ENCODE results near the gene HPS4. TPM values are rescaled to one million over a fixed set of nuclear protein-coding genes. Genes with fewer than 3 reads are reported as not detected.

The HPS4 gene
- total RNA-seq, 2 experiments from 2014 or later: 61.6 to 67.0 TPM

GRCh38 chr22:26460202-26460601, 23.4 kb downstream of the HPS4 start:
- no peaks in the 10 kb centered on the region for H3K27me3 ChIP-seq (ENCODE audit: control insufficient read depth in 1 of 2, insufficient read depth in 2 of 2, low read length in 2 of 2)
- TF ChIP-seq, protein P1, sequence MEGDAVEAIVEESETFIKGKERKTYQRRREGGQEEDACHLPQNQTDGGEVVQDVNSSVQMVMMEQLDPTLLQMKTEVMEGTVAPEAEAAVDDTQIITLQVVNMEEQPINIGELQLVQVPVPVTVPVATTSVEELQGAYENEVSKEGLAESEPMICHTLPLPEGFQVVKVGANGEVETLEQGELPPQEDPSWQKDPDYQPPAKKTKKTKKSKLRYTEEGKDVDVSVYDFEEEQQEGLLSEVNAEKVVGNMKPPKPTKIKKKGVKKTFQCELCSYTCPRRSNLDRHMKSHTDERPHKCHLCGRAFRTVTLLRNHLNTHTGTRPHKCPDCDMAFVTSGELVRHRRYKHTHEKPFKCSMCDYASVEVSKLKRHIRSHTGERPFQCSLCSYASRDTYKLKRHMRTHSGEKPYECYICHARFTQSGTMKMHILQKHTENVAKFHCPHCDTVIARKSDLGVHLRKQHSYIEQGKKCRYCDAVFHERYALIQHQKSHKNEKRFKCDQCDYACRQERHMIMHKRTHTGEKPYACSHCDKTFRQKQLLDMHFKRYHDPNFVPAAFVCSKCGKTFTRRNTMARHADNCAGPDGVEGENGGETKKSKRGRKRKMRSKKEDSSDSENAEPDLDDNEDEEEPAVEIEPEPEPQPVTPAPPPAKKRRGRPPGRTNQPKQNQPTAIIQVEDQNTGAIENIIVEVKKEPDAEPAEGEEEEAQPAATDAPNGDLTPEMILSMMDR (IDR thresholded peaks at IDR 0.05): no peak

DNA sequence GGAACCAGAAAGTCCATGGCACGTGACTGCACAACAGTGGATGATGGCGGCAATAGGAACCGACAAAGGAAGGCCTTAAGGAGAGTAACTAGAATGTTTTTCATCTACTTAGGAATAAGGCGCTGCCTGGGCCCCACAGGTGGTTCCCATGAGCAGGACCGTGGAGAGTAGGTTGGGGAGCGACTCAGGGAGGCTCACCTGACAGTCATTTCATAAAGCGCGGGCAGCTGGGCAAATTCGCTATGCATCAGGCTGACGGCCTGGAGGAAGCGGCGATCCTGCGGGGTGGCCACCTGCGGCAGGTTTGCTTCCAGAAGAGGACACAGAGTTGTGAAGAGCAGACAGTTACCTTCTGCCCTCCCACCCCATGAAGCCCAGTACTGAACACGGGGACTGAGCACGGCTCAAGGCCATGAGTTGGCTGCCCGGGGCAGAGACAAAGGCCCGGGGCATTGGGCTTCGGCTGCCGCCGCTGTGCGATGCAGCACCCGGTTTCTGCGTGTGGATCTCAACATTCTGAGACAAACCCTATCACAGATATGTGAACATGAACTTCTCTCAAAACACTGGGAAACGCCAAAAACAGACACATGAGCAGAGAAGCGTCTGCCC, 25.8 kb downstream of the HPS4 start:
- H3K27ac Mint-ChIP-seq: no peak overlapping the region
- TF ChIP-seq, protein P1 (IDR thresholded peaks at IDR 0.05): no peak
- Histone ChIP-seq H3K27ac (ENCODE audit: low read depth in 1 of 2, low read length in 2 of 2) (no peak overlapping the region), H3K9me3 (ENCODE audit: control insufficient read depth in 1 of 2, insufficient read depth in 1 of 2, low read length in 2 of 2) (no peaks in the 10 kb centered on the region), H3K4me1 (ENCODE audit: insufficient read depth, low read length) (no peaks in the 10 kb centered on the region), H3K36me3 (ENCODE audit: insufficient read depth, low read length) (peaks cover 62% of the 10 kb centered on the region), H3K4me3 (ENCODE audit: low read length) (no peak overlapping the region), H3K27me3 (ENCODE audit: control insufficient read depth in 1 of 2, insufficient read depth in 2 of 2, low read length in 2 of 2) (no peaks in the 10 kb centered on the region)
- peaks cover 85% of the 10 kb centered on the region for H3K36me3 Mint-ChIP-seq (ENCODE audit: low read depth)
- H3K27me3 Mint-ChIP-seq: no peaks in the 10 kb centered on the region
- intact Hi-C loops (cut with DNase I, micrococcal nuclease): no loop called here
- DNase-seq (no peak), ATAC-seq (ENCODE audit: poor library complexity) (no peak)
- no peaks in the 10 kb centered on the region for H3K9me3 Mint-ChIP-seq
- no peak overlapping the region for H3K4me3 Mint-ChIP-seq
- CTCF ChIA-PET: no interaction called here
- POLR2A ChIA-PET: no interaction called here
- H3K4me1 Mint-ChIP-seq (ENCODE audit: low read depth): peaks cover 6% of the 10 kb centered on the region

More at GRCh38 chr22:26460202-26460601, 23.4 kb downstream of the HPS4 start:
- Histone ChIP-seq H3K9me3 (ENCODE audit: control insufficient read depth in 1 of 2, insufficient read depth in 1 of 2, low read length in 2 of 2) (no peaks in the 10 kb centered on the region), H3K4me1 (ENCODE audit: insufficient read depth, low read length) (no peaks in the 10 kb centered on the region), H3K27ac (ENCODE audit: low read depth in 1 of 2, low read length in 2 of 2) (no peak overlapping the region), H3K36me3 (ENCODE audit: insufficient read depth, low read length) (peaks cover 72% of the 10 kb centered on the region), H3K4me3 (ENCODE audit: low read length) (no peak overlapping the region)
- DNase-seq (no peak), ATAC-seq (ENCODE audit: poor library complexity) (no peak)
- ChIA-PET POLR2A (no interaction called here), CTCF (interaction anchor here (0.9 to 2.8 kb wide), 5 partner anchors 8 to 98 kb away, joined by 3 to 15 read pairs (median 3); no protein-coding TSS in a partner anchor)
- H3K4me1 Mint-ChIP-seq (ENCODE audit: low read depth): peaks cover 6% of the 10 kb centered on the region
- H3K9me3 Mint-ChIP-seq: no peaks in the 10 kb centered on the region
- no peak overlapping the region for H3K4me3 Mint-ChIP-seq
- H3K36me3 Mint-ChIP-seq (ENCODE audit: low read depth): peaks cover 88% of the 10 kb centered on the region
- no peaks in the 10 kb centered on the region for H3K27me3 Mint-ChIP-seq
- intact Hi-C loops (cut with DNase I, micrococcal nuclease): no loop called here
- H3K27ac Mint-ChIP-seq: no peak overlapping the region

GRCh38 chr22:26453812-26454500, 29.6 kb downstream of the HPS4 start:
- TF ChIP-seq, protein P1 (IDR thresholded peaks at IDR 0.05): no peak
- H3K27me3 Mint-ChIP-seq: no peaks in the 10 kb centered on the region
- intact Hi-C loops (cut with DNase I, micrococcal nuclease): no loop called here
- Histone ChIP-seq H3K27me3 (ENCODE audit: control insufficient read depth in 1 of 2, insufficient read depth in 2 of 2, low read length in 2 of 2) (no peaks in the 10 kb centered on the region), H3K9me3 (ENCODE audit: control insufficient read depth in 1 of 2, insufficient read depth in 1 of 2, low read length in 2 of 2) (no peaks in the 10 kb centered on the region), H3K4me3 (ENCODE audit: low read length) (no peak overlapping the region), H3K27ac (ENCODE audit: low read depth in 1 of 2, low read length in 2 of 2) (no peak overlapping the region), H3K4me1 (ENCODE audit: insufficient read depth, low read length) (no peaks in the 10 kb centered on the region), H3K36me3 (ENCODE audit: insufficient read depth, low read length) (peaks cover 58% of the 10 kb centered on the region)
- no peaks in the 10 kb centered on the region for H3K9me3 Mint-ChIP-seq
- ATAC-seq (ENCODE audit: poor library complexity): no peak
- POLR2A ChIA-PET: no interaction called here
- CTCF ChIA-PET: no interaction called here
- no peak for DNase-seq
- H3K4me1 Mint-ChIP-seq (ENCODE audit: low read depth): no peaks in the 10 kb centered on the region
- H3K36me3 Mint-ChIP-seq (ENCODE audit: low read depth): peaks cover 85% of the 10 kb centered on the region
- H3K4me3 Mint-ChIP-seq: no peak overlapping the region
- H3K27ac Mint-ChIP-seq: no peak overlapping the region

Data from CD4-positive, alpha-beta T cell (primary cell).